Measurements from ENCODE around the gene CD300E.

CD300E gene

GRCh38 chr17:74619077-74619673 is 4.4 kb downstream of the CD300E start:
- Histone ChIP-seq H3K4me2 (ENCODE audit: low read length) (no peak overlapping the region), H3K4me3 (ENCODE audit: low read length) (no peak overlapping the region), H2AFZ (ENCODE audit: low read depth, low read length) (no peak overlapping the region), H3K27ac (ENCODE audit: low read length) (no peak overlapping the region), H3K9me3 (ENCODE audit: insufficient read depth, low read length) (no peaks in the 10 kb centered on the region), H3K27me3 (ENCODE audit: low read depth, low read length) (peaks cover 72% of the 10 kb centered on the region), H3K36me3 (replicated peaks; ENCODE audit: low read depth, low read length) (no peaks in the 10 kb centered on the region), H3K79me2 (ENCODE audit: low read length) (no peaks in the 10 kb centered on the region), H3K9ac (ENCODE audit: low read length) (no peak overlapping the region), H4K20me1 (ENCODE audit: insufficient read depth, low read length) (no peaks in the 10 kb centered on the region), H3K4me1 (ENCODE audit: low read length) (no peaks in the 10 kb centered on the region)
- TF ChIP-seq CTCF (IDR thresholded peaks at IDR 0.05; ENCODE audit: low read depth, low read length), result no peak
- TF ChIP-seq EZH2phosphoT487 (IDR thresholded peaks at IDR 0.05; ENCODE audit: low read depth), result no peak

- no peak overlapping the region for H3K4me3 ChIP-seq (ENCODE audit: low read length)
- no peaks in the 10 kb centered on the region for H3K9me3 ChIP-seq (ENCODE audit: insufficient read depth, low read length)
- H3K27me3 ChIP-seq (ENCODE audit: low read depth, low read length), result peaks cover 71% of the 10 kb centered on the region
- no peaks in the 10 kb centered on the region for H3K79me2 ChIP-seq (ENCODE audit: low read length)
- no peaks in the 10 kb centered on the region for H3K4me1 ChIP-seq (ENCODE audit: low read length)
- H2AFZ ChIP-seq (ENCODE audit: low read depth, low read length), result no peak overlapping the region
- no peak overlapping the region for H3K27ac ChIP-seq (ENCODE audit: low read length)
- H4K20me1 ChIP-seq (ENCODE audit: insufficient read depth, low read length), result no peaks in the 10 kb centered on the region
- H3K4me2 ChIP-seq (ENCODE audit: low read length), result no peak overlapping the region
- no peak for TF ChIP-seq EZH2phosphoT487 (IDR thresholded peaks at IDR 0.05; ENCODE audit: low read depth)
- TF ChIP-seq CTCF (IDR thresholded peaks at IDR 0.05; ENCODE audit: low read depth, low read length), result no peak
- no peak overlapping the region for H3K9ac ChIP-seq (ENCODE audit: low read length)
- no peaks in the 10 kb centered on the region for H3K36me3 ChIP-seq (replicated peaks; ENCODE audit: low read depth, low read length)
These were observed 5.1 kb downstream of the CD300E start for GRCh38 chr17:74618451-74618850.

- Histone ChIP-seq H3K36me3 (replicated peaks; ENCODE audit: low read depth, low read length) (no peaks in the 10 kb centered on the region), H3K4me1 (ENCODE audit: low read length) (peaks cover 7% of the 10 kb centered on the region; the same call in 1 of the 2 replicates), H3K9ac (ENCODE audit: low read length) (no peak overlapping the region), H3K4me3 (ENCODE audit: low read length) (no peak overlapping the region), H2AFZ (ENCODE audit: low read depth, low read length) (no peak overlapping the region), H3K4me2 (ENCODE audit: low read length) (no peak overlapping the region), H3K27me3 (ENCODE audit: low read depth, low read length) (peaks cover 65% of the 10 kb centered on the region), H3K79me2 (ENCODE audit: low read length) (no peaks in the 10 kb centered on the region), H3K27ac (ENCODE audit: low read length) (no peak overlapping the region), H3K9me3 (ENCODE audit: insufficient read depth, low read length) (no peaks in the 10 kb centered on the region), H4K20me1 (ENCODE audit: insufficient read depth, low read length) (no peaks in the 10 kb centered on the region)
- TF ChIP-seq CTCF (IDR thresholded peaks at IDR 0.05; ENCODE audit: low read depth, low read length) (no peak), EZH2phosphoT487 (IDR thresholded peaks at IDR 0.05; ENCODE audit: low read depth) (no peak)
These were observed 6.8 kb downstream of the CD300E start for GRCh38 chr17:74616696-74617095.

GRCh38 chr17:74612046-74612445 is 11.5 kb downstream of the CD300E start:
- Histone ChIP-seq H4K20me1 (ENCODE audit: insufficient read depth, low read length) (0 out of 2 replicates have a peak, but pooled peaks cover 3% of the 10 kb centered on the region), H3K27ac (ENCODE audit: low read length) (no peak overlapping the region), H3K4me2 (ENCODE audit: low read length) (no peak overlapping the region), H3K9me3 (ENCODE audit: insufficient read depth, low read length) (no peaks in the 10 kb centered on the region), H3K9ac (ENCODE audit: low read length) (no peak overlapping the region), H3K4me3 (ENCODE audit: low read length) (no peak overlapping the region), H2AFZ (ENCODE audit: low read depth, low read length) (no peak overlapping the region), H3K27me3 (ENCODE audit: low read depth, low read length) (peaks cover 73% of the 10 kb centered on the region), H3K36me3 (replicated peaks; ENCODE audit: low read depth, low read length) (no peaks in the 10 kb centered on the region), H3K4me1 (ENCODE audit: low read length) (peaks cover 11% of the 10 kb centered on the region), H3K79me2 (ENCODE audit: low read length) (no peaks in the 10 kb centered on the region)
- TF ChIP-seq EZH2phosphoT487 (IDR thresholded peaks at IDR 0.05; ENCODE audit: low read depth) (no peak), CTCF (IDR thresholded peaks at IDR 0.05; ENCODE audit: low read depth, low read length) (no peak)

Measured in OCI-LY3 (cell line).